GM20431 (cell line): ENCODE results near the gene CASP7.
"Not testable (repeated sequence)": the region's sequence is repeated elsewhere in the genome, so short reads cannot be mapped to it uniquely, and the experiment has no call there.

Experiments
- in situ Hi-C: fragments of 300-500 bp; cut with MseI, MboI; formaldehyde crosslinking; loops from one replicate; pipeline ENCODE4 v1.15.0; 2020; ENCODE audit warnings: low sequenced_read_pairs; ENCODE audit not compliant: unreplicated experiment

Gene CASP7

DNA sequence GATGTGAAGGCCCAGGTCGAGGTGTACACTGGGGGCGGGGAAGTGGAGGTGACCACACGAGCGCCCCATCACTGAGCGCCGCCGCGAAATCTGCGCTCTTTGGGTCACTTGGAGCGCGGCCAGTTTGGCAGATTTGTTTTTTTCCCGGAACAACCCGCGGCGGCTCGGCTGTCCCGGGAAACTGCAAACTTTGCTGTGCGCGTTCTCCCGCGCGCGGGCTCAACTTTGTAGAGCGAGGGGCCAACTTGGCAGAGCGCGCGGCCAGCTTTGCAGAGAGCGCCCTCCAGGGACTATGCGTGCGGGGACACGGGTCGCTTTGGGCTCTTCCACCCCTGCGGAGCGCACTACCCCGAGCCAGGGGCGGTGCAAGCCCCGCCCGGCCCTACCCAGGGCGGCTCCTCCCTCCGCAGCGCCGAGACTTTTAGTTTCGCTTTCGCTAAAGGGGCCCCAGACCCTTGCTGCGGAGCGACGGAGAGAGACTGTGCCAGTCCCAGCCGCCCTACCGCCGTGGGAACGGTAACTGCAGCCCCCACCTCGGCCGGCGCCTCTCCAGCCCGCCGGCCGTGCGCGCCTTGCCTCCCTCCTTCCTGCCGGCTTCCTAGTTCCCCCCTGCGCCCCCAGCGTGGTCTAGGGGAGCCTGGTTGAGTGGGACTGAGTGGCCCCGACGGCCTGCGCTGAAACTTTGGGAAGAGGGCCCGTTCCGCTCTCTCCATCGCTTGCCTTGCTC is at the start of gene CASP7:
Gene CASP7 (plus strand): TSS at position 450 of the 727 bp plus-strand sequence. CDS start 17,582 bp downstream, outside the sequence.
- in situ Hi-C loops: no loop called here

DNA sequence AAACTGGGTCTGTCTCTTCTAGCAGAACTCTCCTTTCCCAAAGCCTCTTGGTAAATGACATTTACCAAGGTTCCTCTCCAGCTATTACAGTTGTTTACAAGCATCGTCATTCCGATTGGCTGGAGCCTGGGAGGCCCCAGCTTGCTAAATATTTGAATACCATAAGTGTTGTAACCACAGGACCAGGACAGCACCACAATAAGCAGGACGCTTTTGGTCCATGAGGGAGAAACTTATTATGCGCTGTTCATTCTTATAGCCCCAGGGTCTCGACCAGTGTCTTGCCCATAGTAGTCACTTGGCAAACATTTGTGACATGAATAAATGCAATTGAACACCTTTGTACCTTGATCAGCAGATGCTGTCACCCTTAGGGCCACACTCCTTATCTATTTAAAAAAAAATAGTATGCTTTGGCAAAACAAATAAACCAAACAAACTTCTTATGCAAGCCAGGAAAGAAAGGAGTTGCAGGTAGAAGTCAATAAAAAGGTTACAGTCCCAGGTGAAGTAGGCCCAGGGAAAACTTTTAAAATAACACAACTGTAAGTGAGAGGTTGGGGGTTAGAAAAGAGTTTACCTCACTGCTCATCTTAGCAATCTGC is 48.7 kb upstream of the CASP7 start:
- in situ Hi-C loops: no loop called here

DNA sequence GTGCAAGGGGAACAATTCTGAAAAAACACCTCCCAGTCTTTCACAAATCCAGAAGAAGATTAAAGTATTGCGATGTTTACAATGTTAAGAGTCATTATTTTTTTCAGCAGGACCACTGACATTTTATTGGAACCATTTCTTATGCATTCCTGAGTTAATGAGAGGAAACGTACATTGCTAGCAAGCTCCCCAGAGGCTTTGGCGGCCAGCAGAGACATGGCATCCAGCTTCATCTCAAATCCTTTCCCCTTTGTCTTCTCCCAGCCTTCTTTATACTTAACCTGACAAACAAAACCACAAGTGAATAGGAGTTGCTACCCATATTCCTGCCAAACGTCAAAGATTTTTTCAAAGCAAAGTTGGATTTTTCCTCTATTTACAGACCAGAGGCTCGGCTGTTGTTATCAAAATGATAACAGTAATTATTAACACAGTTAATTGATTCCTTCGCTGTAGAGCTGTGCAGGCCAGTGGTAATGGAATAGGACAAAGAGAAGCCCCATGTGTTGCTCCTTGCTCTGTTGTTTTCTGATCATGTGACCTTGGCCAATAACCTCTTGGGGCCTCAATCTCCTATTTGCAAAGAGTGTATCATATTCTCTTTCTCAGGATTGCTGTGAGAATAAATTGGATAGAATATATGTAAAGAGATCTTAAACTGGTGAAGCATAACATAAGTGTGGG is 47.9 kb upstream of the CASP7 start:
- in situ Hi-C loops: no loop called here

DNA sequence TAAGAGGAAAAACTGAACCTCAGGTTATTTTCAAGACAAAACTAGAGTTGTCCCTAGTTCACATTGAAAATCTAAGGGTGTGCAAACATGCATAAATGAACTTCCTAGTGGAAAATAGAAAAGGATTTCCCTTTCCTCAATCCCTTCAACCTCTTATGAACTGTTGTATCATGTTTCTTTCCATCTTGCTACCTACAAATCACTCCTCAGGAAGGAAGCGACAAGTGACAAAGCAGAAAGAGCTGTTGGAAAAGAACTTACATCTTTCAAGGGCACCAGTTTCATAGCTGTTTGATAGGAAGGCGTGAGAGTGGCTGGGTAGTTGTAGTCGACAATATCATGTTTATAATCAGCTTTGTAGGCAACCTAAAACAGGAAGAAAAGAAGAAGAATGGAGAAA is 39.7 kb upstream of the CASP7 start:
- in situ Hi-C loops: no loop called here

DNA sequence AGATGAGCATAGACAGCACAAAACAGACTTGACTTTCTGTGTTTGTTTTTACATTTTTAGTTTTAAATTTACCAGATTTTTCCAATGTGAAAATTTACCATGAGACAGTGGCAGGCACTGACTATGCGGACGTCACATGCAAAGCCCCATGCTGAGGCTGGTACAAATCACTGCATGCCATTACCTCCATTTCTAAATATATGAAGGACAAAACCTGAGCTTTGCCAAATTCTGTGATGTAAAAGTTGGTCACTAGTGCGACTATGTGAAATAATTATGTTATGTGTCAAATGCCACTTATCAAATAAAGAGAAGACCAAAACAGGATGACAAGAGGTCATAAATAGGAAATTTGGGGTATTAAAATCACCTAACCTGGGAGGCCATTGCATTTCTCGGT is 38.0 kb upstream of the CASP7 start:
- in situ Hi-C loops: no loop called here

DNA sequence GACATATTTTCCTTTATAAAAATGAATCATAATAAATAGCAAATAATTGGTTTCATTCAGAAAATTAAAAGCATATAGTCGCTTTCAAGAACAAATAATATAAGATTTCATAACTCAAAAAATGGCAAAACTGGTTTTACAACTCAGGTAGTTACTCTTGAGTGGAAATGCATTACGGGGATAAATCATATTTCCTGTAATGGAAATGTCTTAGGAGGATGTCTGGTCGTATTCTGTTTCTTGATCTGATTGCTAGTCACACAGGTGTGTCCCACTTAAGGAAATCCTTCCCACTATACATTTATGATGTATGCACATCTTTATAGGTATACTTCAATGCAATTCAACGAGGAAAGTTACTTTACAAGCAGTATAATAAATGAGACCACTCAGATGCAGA is 36.5 kb upstream of the CASP7 start:
- in situ Hi-C loops: no loop called here

DNA sequence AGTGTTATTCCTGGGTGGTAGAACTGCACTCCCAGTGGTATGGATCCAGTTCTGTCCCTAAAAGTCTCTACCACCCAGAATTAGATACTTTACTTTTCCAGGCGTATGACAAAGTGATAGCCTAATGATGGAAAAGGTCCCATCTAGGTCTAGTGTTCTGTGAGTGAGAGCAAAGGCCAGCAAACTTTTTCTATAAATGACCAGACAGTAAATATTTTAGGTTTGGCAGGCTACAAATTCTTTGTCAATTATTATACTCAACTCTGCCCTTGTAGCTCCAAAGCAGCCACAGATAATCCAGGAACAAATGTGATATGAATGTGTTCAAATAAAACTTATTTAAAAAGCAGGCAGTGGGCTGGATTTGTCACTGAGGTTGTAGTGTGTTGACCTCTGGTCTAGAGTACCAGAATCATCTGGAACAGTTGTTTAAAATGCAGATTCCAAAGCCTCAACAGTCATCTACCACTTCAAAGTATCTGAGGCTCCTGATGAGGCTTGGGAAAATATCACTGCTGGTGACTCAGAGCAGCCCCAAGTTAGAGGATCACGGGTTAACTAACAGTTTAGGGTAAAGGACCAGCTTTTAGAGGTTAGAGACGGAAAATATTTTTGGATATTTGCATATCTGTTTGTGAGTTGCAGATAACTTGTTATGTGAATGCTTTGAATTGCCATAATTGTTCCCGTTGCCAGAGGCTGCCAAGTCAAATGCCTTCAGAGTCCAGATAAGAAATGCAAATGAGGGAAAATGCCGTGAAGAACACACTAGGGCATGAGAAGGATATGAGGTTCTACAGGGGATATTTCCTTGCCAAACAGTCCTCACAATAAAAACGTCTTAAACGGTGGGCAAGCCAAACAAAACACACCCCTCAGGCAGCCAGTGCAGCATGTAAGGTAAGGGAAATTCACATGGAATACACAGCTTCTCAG is 35.3 kb upstream of the CASP7 start:
- in situ Hi-C loops: no loop called here

DNA sequence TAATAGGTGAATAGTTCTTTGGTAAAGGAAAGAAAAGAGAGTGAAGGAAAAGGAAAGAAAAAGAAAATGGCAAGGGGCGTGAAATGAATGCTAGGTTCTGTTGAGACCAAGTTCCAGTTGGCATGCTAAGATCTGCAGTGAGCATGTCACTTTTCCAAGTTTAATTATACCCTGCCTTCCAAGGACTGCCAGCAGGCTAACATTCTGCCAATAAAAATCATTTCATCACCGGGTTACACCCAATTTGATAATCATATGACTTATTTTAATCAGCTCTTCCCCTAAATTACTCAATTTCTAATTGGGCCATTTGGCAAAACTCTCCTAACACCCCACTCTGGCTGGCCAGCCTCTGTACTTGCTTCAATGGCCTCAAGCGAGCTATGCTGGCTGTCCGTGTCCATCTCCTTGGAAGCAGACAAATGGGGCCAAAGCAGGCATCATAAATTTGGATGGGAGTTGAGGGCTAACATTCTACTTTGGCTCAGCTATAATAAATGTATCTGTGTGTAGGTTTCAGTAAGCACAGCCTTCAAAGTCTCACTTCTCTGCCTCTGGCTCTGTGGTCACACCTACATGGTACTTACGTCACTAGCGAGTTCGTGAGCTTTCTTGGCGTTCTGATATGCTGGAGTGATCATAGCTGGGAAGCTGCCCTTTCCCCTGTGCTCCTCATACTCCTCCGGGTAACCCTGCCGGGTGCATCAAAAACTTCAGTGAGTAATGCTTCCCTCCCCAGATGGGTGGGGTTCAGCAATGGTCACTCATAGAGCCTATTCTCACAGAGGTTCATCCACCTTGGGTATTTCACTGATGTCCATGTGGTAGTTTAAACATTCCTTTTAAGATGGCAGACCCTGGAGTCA is 33.1 kb upstream of the CASP7 start:
- in situ Hi-C loops: no loop called here

DNA sequence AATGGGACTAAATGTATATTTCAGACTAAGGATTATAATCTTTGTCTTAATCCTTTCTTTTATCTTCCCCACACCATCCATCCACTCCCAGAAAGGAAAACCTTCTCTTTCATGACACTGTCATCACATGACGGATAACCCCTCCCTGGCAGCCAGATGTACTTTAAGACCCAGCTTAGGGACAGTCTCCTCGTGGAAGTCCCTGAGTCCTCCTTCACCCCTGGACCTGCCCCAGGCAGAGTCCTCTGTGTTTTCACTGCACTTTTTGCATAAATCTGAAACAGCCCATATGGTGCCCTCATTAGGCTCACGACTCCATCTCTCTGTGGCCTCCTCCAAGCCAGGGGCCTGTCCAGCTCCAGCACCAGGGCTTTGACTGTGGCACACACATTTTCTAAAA is 31.9 kb upstream of the CASP7 start:
- in situ Hi-C loops: no loop called here

DNA sequence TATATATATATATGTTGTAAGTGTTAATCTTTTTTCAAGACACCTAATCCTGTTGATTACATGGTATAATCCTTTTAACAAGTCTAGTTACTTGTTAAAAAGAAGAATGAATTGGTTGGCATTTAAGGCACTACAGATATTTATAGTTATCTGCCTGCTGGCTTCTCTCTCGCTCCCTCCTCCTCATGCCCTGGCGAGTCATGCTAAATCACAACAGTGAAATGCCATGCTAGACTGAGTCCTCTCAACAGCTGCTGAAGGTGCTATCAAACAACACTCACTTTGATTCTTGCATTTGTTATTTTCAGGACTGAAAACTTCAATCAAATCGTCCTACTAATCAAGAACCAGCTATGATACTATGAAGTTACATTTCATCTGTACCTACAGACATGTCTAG is 31.2 kb upstream of the CASP7 start:
- in situ Hi-C loops: no loop called here

DNA sequence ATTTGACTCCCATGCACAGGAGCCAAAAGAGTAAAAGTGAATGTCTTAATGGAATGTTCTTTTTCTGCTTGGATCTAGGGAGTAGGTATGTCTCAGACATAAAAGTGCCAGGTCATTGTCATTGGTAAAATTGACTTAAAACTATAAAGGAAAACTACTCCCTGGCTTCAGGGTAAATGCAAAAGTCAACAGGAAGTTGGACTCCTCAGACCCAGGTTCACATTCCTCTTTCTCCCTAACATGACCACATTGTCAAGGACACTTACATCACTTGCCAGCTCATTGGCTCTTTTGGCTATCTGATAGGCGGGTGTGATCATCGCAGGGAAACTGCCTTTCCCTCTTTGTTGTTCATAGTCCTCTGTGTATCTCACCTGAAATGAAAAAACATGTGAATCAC is 29.5 kb upstream of the CASP7 start:
- in situ Hi-C loops: no loop called here

DNA sequence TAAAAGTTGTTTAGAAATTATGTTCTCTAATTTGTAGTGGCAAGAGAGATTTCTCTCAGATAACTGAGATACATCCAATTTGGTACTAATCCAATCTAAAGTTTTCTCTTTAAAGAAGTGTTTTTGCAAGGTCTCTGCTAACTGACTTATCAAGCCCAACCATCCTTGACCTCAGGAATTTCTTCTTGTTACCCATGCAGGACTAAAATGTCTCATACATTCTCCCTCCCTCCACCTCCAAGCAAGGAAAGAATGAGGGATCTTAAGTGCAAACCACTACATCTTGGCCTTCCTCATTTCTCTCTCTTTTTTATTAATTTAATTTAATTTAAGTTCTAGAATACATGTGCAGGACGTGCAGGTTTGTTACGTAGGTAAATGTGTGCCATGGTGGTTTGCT is 28.7 kb upstream of the CASP7 start:
- in situ Hi-C loops: no loop called here

DNA sequence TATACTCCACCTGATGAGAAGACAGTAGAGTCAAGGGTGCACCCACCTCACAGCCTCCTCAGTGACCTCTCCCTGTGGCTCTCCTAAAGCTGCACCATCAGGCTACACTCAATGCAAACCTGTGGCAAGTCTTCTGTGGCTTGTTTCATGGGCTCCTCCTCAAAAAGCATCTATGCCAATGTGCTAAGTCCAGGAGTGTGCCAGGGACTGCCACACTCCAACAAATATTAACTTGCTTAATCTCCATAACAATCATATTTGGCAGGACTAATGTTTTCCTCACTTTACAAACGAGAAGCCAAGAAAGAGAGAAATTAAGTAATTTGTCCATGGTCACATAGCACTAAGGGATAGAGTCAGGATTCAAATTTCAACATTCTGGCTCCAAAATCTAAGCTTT is 27.8 kb upstream of the CASP7 start:
- in situ Hi-C loops: no loop called here

DNA sequence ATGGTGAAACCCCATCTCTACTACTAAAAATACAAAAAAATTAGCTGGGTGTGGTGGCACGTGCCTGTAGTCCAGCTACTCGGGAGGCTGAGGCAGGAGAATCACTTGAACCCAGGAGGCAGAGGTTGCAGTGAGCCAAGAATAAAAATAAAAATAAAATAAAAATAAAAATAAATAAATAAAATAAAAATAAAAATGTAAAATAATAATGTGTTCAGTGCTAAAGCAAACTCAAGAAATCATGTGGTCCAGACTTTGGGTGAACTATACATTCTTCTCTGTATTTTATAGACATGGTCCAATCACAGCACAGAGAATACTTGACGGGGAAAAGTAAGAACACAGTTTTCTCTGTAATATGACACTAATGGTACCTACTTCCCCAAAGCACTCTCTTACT is 27.3 kb upstream of the CASP7 start:
- in situ Hi-C loops: not testable (repeated sequence)

DNA sequence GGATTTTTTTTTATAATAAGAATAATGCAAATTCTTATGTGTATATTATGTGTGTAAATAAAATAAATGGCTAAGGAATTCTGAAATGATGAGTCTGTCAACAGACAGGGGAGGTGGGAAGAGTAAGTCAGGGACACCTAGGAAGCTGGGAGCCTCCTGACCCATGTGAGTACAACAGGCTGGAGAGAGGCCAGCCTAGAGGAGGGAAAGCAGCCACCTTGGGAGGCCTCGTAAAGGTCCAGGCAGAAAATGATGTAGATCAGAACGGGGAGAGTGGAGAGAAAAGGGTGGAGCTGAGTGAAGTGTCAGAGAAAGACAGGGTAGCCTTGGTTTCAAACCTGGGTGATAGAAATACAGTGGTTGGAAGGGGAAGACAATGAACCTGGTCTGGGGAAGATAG is 22.8 kb upstream of the CASP7 start:
- in situ Hi-C loops: no loop called here

DNA sequence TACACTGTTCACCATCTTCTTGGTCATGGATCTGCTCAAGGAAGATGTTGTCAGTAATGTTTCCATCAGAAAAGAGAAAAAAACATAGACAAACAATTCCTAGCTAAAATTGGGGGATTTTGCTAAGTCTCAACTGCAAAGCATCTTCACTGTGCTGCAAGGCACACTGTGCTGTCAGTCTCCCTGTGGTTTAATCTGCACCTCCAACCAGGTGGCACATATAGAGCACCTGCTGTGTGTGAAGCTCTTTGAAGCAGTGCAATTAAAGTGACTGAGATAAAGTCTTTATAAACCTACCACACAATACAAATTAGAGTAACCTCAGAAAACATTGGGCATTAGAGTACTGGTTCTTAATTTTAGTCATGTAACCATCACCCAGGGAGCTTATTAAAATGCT is 22.2 kb upstream of the CASP7 start:
- in situ Hi-C loops: no loop called here

DNA sequence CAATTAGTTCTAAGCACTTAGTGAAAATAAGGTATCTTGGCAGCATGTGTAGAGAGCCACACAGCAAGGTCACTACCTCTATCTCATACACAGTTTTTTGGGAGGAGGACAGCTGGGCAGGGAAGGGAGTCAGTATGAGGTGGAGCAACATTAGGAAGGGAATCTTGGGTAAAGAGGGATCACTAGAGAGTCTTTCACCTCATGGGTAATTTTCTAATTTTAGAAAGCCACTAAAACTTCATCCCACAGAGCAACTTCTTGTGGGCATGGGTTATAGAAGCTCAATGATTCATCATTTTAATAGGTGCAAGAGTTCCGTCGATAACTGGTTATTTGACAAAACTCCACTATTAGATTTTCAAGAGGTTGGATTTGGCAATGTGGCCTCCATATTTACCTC is 18.4 kb upstream of the CASP7 start:
- in situ Hi-C loops: no loop called here

DNA sequence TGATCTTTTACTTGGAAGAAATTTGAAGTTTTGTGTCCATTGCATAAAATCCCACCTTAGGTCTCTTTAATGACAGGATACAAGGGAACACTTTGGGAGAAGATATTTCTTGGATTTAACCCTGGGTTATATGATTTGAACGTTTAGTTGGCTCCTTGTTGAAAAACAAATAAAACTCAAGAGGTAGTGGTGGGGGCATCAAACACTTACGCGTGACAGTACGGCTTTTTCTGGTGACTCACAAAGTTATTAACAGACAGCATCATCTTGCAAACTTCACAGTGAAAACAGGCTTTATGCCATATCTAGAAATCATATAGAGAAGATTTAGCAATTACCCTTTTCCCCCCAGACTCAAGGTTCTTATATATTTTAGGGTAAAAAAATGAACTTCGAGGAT is 16.6 kb upstream of the CASP7 start:
- in situ Hi-C loops: no loop called here

DNA sequence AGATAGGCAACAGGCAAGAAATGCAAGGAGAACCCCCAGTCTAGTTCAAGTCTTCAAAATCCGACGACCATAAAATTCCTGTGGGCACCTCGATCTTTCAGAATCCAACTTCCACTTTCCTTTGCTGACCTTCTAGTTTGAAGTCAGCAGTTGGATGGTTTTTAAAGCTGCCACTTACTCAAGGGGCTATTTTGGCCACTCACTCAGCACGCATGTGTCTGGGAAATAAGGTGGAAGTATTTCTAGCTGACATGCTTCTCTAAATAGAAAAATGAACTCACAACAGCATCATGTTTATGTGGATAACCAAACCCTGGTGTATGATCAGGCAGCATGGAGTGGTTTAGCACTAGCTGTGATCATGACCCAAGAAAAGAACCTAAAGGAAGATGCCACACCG is 15.8 kb upstream of the CASP7 start, which contains the start of gene NRAP:
Gene NRAP (minus strand): TSS at position 134 of the 400 bp plus-strand sequence. CDS start 159 bp downstream, outside the sequence.
- in situ Hi-C loops: no loop called here
